T47D (cell line): Measurements from ENCODE around the gene CNN3.

Source experiments
- DNase-seq, 2 experiments: peaks; one replicate each; pipeline versions ENCODE4 v3.0.0 to v3.0.0-alpha.2; 2011 to 2012; ENCODE audit warnings: low read depth in 1 of 2, low spot score in 1 of 2
- JUND ChIP-seq: IDR thresholded peaks from 2 replicates; pipeline ENCODE4 v1.6.1; 2012; ENCODE audit warnings: low read depth
- in situ Hi-C: cut with HindIII; loops from 2 replicates; pipeline ENCODE4 v1.10.0; 2016; ENCODE audit warnings: low sequenced_read_pairs, low pct_unique_long_range_greater_than_20kb

The CNN3 gene

GRCh38 chr1:94926915-94927404, at the start of gene CNN3:
TSS of gene CNN3 (minus strand) at chr1:94927110. CDS start at chr1:94926894, 216 bp downstream.
- TF ChIP-seq JUND, result no peak
- in situ Hi-C loops, result no loop called here
- peak; percentile 88 to 91 for DNase-seq

GRCh38 chr1:94974824-94975223, 47.9 kb upstream of the CNN3 start:
- DNase-seq, result no peak
- no peak for TF ChIP-seq JUND
- in situ Hi-C loops, result no loop called here

- in situ Hi-C loops, result no loop called here
- DNase-seq, result no peak
- no peak for TF ChIP-seq JUND
Measured at GRCh38 chr1:94974241-94974640, 47.3 kb upstream of the CNN3 start.

GRCh38 chr1:94973309-94973922, 46.5 kb upstream of the CNN3 start:
- in situ Hi-C loops, result no loop called here
- no peak for TF ChIP-seq JUND
- DNase-seq, result no peak

- in situ Hi-C loops, result no loop called here
- DNase-seq, result no peak
- no peak for TF ChIP-seq JUND
Measured at GRCh38 chr1:94971491-94971924, 44.6 kb upstream of the CNN3 start.

GRCh38 chr1:94970783-94971182, 43.9 kb upstream of the CNN3 start:
- no peak for DNase-seq
- in situ Hi-C loops, result no loop called here
- TF ChIP-seq JUND, result no peak

- TF ChIP-seq JUND, result no peak
- DNase-seq, result no peak
- in situ Hi-C loops, result no loop called here
Measured at GRCh38 chr1:94969137-94969536, 42.2 kb upstream of the CNN3 start.

GRCh38 chr1:94966033-94966432, 39.1 kb upstream of the CNN3 start:
- DNase-seq, result no peak
- in situ Hi-C loops, result no loop called here
- TF ChIP-seq JUND, result no peak

- no peak for DNase-seq
Measured at GRCh38 chr1:94963864-94964263, 37.0 kb upstream of the CNN3 start.

GRCh38 chr1:94962409-94963265, 35.7 kb upstream of the CNN3 start:
- TF ChIP-seq JUND, result no peak
- DNase-seq, result peak in 1 of 2 experiments; percentile 11
- in situ Hi-C loops, result no loop called here

More at GRCh38 chr1:94963864-94964263, 37.0 kb upstream of the CNN3 start:
- in situ Hi-C loops, result no loop called here
- no peak for TF ChIP-seq JUND

- in situ Hi-C loops, result no loop called here
- DNase-seq, result no peak
Measured at GRCh38 chr1:94961988-94962387, 35.1 kb upstream of the CNN3 start.

GRCh38 chr1:94961582-94961981, 34.7 kb upstream of the CNN3 start:
- DNase-seq, result no peak
- in situ Hi-C loops, result no loop called here
- no peak for TF ChIP-seq JUND

More at GRCh38 chr1:94961988-94962387, 35.1 kb upstream of the CNN3 start:
- TF ChIP-seq JUND, result no peak

- in situ Hi-C loops, result no loop called here
- no peak for TF ChIP-seq JUND
Measured at GRCh38 chr1:94958081-94958480, 31.2 kb upstream of the CNN3 start.

More at GRCh38 chr1:94958081-94958480, 31.2 kb upstream of the CNN3 start:
- no peak for DNase-seq
